ENCODE results near the gene GPR55. TPM values are rescaled to one million over a fixed set of nuclear protein-coding genes. Genes with fewer than 3 reads are reported as not detected.

GPR55 gene
- total and polyA plus RNA-seq, 10 of the 15 experiments (the other 5 are each of a cell fraction or from before 2014, with no cell fraction given) = 2.1 to 30.1 (median 16.2) TPM

DNA sequence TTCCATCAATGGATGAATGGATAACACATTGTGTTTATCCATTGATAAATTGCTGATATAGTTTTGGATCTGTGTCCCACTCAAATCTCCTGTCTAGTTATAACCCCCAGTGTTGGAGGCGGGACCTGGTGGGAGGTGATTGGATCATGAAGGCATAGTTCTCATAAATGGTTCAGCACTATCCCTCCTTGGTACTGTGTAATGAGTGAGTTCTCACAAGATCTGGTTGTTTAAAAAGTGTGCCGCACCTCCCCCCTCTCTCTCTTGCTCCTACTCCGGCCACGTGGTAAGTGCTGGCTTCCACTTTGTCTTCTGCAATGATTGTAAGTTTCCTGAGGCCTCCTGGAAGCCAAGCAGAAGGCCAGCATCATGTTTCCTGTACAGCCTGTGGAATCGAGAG is 47.0 kb upstream of the GPR55 start:
- no peaks in the 10 kb centered on the region; the same call in 1 of the 2 replicates for H3K79me2 ChIP-seq (ENCODE audit: control insufficient read depth, insufficient read depth, low read length)
- FAIRE-seq = no peak
- RAD21 ChIA-PET (ENCODE audit: unreplicated experiment) = interaction anchor here (1.9 to 6.1 kb wide), 3 partner anchors 13 to 46 kb away, joined by 4 to 114 read pairs (median 76); no protein-coding TSS in a partner anchor
- H3K27ac ChIP-seq (ENCODE audit: control insufficient read depth, insufficient read depth) = no peak overlapping the region
- H3K9ac ChIP-seq (ENCODE audit: control insufficient read depth, insufficient read depth, low read length) = no peak overlapping the region
- H3K27me3 ChIP-seq (replicated peaks in 1 of 2; ENCODE audit: control insufficient read depth in 2 of 2, insufficient read depth in 2 of 2, low read length in 1 of 2) = no peaks in the 10 kb centered on the region
- POLR2A ChIA-PET = interaction anchor here (1.3 to 10.4 kb wide), 3 partner anchors 9 to 21 kb away, joined by 3 to 192 read pairs (median 60); no protein-coding TSS in a partner anchor
- peaks cover 45% of the 10 kb centered on the region for H3K4me1 ChIP-seq (ENCODE audit: control insufficient read depth, insufficient read depth, low read length)
- H2AFZ ChIP-seq (ENCODE audit: control insufficient read depth, low read depth, low read length) = no peak overlapping the region
- H3K36me3 ChIP-seq (ENCODE audit: control insufficient read depth in 2 of 2, insufficient read depth in 2 of 2, low read length in 1 of 2) = no peaks in the 10 kb centered on the region
- intact Hi-C loops (cut with micrococcal nuclease; ENCODE audit: unreplicated experiment) (loop anchor here (10.0 kb wide), 1 partner anchor 307 kb away; no protein-coding TSS in a partner anchor), in situ Hi-C loops (cut with MboI) (no loop called here)
- SMC1A ChIA-PET (ENCODE audit: uncharacterized antibody, unreplicated experiment) = interaction anchor here (1.0 to 16.2 kb wide), 4 partner anchors 9 to 47 kb away, joined by 3 to 266 read pairs (median 98); partner anchors contain the start of gene GPR55
- H3K4me2 ChIP-seq (ENCODE audit: control insufficient read depth, insufficient read depth) = no peak overlapping the region
- CTCF ChIA-PET = interaction anchor here (1.4 to 1.9 kb wide), 2 partner anchors 14 to 25 kb away, joined by 4 to 6 read pairs; no protein-coding TSS in a partner anchor
- no TSS peak for BruUV-seq (replicated peaks)
- no peak for DNase-seq (ENCODE audit: low read depth, low spot score)
- H4K20me1 ChIP-seq (ENCODE audit: control insufficient read depth, insufficient read depth) = no peaks in the 10 kb centered on the region
- WGBS (ENCODE audit: insufficient coverage, insufficient replicate concordance, low lambda C conversion rate, missing lambda C conversion rate) = 40% methylated on average over 5 of the region's 5 CpGs
- H3K9me3 ChIP-seq (replicated peaks; ENCODE audit: control insufficient read depth, insufficient read depth, low read length) = no peaks in the 10 kb centered on the region
- H3K4me3 ChIP-seq = no peak overlapping the region
- no peak for ATAC-seq
- no peak for TF ChIP-seq PAX5 (IDR thresholded peaks at IDR 0.05; ENCODE audit: borderline replicate concordance, low read depth, low read length)
- no peak for TF ChIP-seq NFXL1 (IDR thresholded peaks at IDR 0.05; ENCODE audit: borderline replicate concordance)
- TF ChIP-seq IRF4 (IDR thresholded peaks at IDR 0.05; ENCODE audit: low read depth, low read length) = no peak
- no peak for TF ChIP-seq TCF12 (IDR thresholded peaks at IDR 0.05; ENCODE audit: low read depth, low read length)
- TF ChIP-seq NFYA (IDR thresholded peaks at IDR 0.05; ENCODE audit: borderline replicate concordance, low read depth, low read length) = no peak
- TF ChIP-seq FOS (IDR thresholded peaks at IDR 0.05; ENCODE audit: borderline replicate concordance, extremely low read depth, insufficient read length) = no peak
- TF ChIP-seq, protein P1, sequence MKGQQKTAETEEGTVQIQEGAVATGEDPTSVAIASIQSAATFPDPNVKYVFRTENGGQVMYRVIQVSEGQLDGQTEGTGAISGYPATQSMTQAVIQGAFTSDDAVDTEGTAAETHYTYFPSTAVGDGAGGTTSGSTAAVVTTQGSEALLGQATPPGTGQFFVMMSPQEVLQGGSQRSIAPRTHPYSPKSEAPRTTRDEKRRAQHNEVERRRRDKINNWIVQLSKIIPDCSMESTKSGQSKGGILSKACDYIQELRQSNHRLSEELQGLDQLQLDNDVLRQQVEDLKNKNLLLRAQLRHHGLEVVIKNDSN (IDR thresholded peaks at IDR 0.05; ENCODE audit: borderline replicate concordance, extremely low read length, insufficient read depth, low read depth, low read length) = no peak
- no peak for TF ChIP-seq SUPT20H (IDR thresholded peaks at IDR 0.05; ENCODE audit: borderline replicate concordance, control insufficient read depth, low read depth, low read length)
- no peak for TF ChIP-seq ESRRA (IDR thresholded peaks at IDR 0.05; ENCODE audit: low read length)
- no peak for TF ChIP-seq ZSCAN29 (IDR thresholded peaks at IDR 0.05)
- no peak for TF ChIP-seq SMARCA5 (IDR thresholded peaks at IDR 0.05)
- TF ChIP-seq TCF3 (IDR thresholded peaks at IDR 0.05; ENCODE audit: borderline replicate concordance, insufficient read depth, low read depth, low read length) = no peak
- no peak for TF ChIP-seq KDM1A (IDR thresholded peaks at IDR 0.05; ENCODE audit: borderline replicate concordance)
- TF ChIP-seq CREB1 (IDR thresholded peaks at IDR 0.05; ENCODE audit: low read depth) = no peak
- TF ChIP-seq, protein P2, sequence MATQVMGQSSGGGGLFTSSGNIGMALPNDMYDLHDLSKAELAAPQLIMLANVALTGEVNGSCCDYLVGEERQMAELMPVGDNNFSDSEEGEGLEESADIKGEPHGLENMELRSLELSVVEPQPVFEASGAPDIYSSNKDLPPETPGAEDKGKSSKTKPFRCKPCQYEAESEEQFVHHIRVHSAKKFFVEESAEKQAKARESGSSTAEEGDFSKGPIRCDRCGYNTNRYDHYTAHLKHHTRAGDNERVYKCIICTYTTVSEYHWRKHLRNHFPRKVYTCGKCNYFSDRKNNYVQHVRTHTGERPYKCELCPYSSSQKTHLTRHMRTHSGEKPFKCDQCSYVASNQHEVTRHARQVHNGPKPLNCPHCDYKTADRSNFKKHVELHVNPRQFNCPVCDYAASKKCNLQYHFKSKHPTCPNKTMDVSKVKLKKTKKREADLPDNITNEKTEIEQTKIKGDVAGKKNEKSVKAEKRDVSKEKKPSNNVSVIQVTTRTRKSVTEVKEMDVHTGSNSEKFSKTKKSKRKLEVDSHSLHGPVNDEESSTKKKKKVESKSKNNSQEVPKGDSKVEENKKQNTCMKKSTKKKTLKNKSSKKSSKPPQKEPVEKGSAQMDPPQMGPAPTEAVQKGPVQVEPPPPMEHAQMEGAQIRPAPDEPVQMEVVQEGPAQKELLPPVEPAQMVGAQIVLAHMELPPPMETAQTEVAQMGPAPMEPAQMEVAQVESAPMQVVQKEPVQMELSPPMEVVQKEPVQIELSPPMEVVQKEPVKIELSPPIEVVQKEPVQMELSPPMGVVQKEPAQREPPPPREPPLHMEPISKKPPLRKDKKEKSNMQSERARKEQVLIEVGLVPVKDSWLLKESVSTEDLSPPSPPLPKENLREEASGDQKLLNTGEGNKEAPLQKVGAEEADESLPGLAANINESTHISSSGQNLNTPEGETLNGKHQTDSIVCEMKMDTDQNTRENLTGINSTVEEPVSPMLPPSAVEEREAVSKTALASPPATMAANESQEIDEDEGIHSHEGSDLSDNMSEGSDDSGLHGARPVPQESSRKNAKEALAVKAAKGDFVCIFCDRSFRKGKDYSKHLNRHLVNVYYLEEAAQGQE (IDR thresholded peaks at IDR 0.05; ENCODE audit: low read depth, low read length) = no peak
- TF ChIP-seq, protein P3, sequence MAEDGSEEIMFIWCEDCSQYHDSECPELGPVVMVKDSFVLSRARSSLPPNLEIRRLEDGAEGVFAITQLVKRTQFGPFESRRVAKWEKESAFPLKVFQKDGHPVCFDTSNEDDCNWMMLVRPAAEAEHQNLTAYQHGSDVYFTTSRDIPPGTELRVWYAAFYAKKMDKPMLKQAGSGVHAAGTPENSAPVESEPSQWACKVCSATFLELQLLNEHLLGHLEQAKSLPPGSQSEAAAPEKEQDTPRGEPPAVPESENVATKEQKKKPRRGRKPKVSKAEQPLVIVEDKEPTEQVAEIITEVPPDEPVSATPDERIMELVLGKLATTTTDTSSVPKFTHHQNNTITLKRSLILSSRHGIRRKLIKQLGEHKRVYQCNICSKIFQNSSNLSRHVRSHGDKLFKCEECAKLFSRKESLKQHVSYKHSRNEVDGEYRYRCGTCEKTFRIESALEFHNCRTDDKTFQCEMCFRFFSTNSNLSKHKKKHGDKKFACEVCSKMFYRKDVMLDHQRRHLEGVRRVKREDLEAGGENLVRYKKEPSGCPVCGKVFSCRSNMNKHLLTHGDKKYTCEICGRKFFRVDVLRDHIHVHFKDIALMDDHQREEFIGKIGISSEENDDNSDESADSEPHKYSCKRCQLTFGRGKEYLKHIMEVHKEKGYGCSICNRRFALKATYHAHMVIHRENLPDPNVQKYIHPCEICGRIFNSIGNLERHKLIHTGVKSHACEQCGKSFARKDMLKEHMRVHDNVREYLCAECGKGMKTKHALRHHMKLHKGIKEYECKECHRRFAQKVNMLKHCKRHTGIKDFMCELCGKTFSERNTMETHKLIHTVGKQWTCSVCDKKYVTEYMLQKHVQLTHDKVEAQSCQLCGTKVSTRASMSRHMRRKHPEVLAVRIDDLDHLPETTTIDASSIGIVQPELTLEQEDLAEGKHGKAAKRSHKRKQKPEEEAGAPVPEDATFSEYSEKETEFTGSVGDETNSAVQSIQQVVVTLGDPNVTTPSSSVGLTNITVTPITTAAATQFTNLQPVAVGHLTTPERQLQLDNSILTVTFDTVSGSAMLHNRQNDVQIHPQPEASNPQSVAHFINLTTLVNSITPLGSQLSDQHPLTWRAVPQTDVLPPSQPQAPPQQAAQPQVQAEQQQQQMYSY (CRISPR knock-in tag; IDR thresholded peaks at IDR 0.05) = no peak
- no peak for TF ChIP-seq EED (IDR thresholded peaks at IDR 0.05; ENCODE audit: low read depth)
